ENCODE results near the gene FITM1.

The FITM1 gene

GRCh38 chr14:24122898-24123297 lies 7.6 kb upstream of the FITM1 start:
- DNase-seq, result no peak

GRCh38 chr14:24123424-24124417 lies 6.7 kb upstream of the FITM1 start:
- DNase-seq, result no peak

GRCh38 chr14:24126939-24127338 lies 3.5 kb upstream of the FITM1 start:
- DNase-seq, result no peak

GRCh38 chr14:24127673-24128072 lies 2.8 kb upstream of the FITM1 start:
- DNase-seq, result no peak

- DNase-seq, result no peak
These were observed 955 bp upstream of the FITM1 start for GRCh38 chr14:24129410-24129998.

- no peak for DNase-seq
These were observed 474 bp downstream of the FITM1 start for GRCh38 chr14:24130717-24131548.

- no peak for DNase-seq
These were observed 1.1 kb downstream of the FITM1 start for GRCh38 chr14:24131549-24131966.

GRCh38 chr14:24132061-24132685 lies 1.7 kb downstream of the FITM1 start:
- DNase-seq, result no peak

- no peak for DNase-seq
These were observed 2.5 kb downstream of the FITM1 start for GRCh38 chr14:24132976-24133375.

GRCh38 chr14:24133735-24134134 lies 3.3 kb downstream of the FITM1 start:
- no peak for DNase-seq

- DNase-seq, result no peak
These were observed 5.0 kb downstream of the FITM1 start for GRCh38 chr14:24135584-24135833.

- DNase-seq, result peak; percentile 80
These were observed 5.6 kb downstream of the FITM1 start, which contains the start of gene PSME1 for GRCh38 chr14:24135834-24136683. PSME1 (plus strand) TSS chr14:24136194; CDS start chr14:24136263, 69 bp downstream.

GRCh38 chr14:24136684-24137528 lies 6.4 kb downstream of the FITM1 start:
- no peak for DNase-seq

GRCh38 chr14:24137529-24138395 lies 7.3 kb downstream of the FITM1 start:
- no peak for DNase-seq

- no peak for DNase-seq
These were observed 8.2 kb downstream of the FITM1 start for GRCh38 chr14:24138396-24139271.

GRCh38 chr14:24139272-24139934 lies 8.9 kb downstream of the FITM1 start:
- no peak for DNase-seq

- DNase-seq, result peak; percentile 99
These were observed 10.8 kb downstream of the FITM1 start, which contains the start of gene EMC9 for GRCh38 chr14:24141097-24141880. EMC9 (minus strand) TSS chr14:24141591; CDS start chr14:24141304, 287 bp downstream.

Measured in MV-4-11 (cell line).